ENCODE measurements around the gene SLC41A3. TPM values are rescaled to one million over a fixed set of nuclear protein-coding genes. Genes with fewer than 3 reads are reported as not detected.

The SLC41A3 gene
- total and polyA plus RNA-seq, 4 donors, result 9.3 to 19.8 (median 12.7) TPM

DNA sequence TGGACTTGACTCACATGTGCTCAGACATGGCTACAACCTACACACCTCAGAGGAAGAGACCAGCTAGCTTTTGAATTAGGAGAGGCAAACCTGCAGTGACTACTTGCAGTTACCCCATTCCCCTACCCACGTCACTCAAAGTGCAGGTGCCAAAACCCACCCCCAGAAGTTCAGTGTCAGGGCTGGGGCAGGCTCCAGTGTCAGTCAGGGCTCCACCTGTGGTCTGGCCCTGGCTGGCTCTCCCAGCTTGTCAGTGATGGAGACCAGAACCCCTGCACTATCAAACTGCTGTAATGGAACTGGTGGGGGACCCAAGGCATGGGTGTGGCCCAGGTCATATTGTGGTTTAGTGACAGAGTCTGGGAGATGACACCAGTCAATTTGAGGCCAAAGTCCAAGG, 32.6 kb upstream of the SLC41A3 start:
- H3K27ac ChIP-seq (ENCODE audit: low read depth in 1 of 2, low read length in 2 of 2), result no peak overlapping the region
- TF ChIP-seq GABPA (IDR thresholded peaks at IDR 0.05 in 1 of 2, conservative IDR thresholded peaks at IDR 0.05 in 1 of 2) (no peak), HNF4A (conservative IDR thresholded peaks at IDR 0.05) (peak in 1 of 2 donors; percentile 10), TAF1 (conservative IDR thresholded peaks at IDR 0.05) (no peak), HNF4G (IDR thresholded peaks at IDR 0.05) (no peak)
- TF ChIP-seq, protein P1, sequence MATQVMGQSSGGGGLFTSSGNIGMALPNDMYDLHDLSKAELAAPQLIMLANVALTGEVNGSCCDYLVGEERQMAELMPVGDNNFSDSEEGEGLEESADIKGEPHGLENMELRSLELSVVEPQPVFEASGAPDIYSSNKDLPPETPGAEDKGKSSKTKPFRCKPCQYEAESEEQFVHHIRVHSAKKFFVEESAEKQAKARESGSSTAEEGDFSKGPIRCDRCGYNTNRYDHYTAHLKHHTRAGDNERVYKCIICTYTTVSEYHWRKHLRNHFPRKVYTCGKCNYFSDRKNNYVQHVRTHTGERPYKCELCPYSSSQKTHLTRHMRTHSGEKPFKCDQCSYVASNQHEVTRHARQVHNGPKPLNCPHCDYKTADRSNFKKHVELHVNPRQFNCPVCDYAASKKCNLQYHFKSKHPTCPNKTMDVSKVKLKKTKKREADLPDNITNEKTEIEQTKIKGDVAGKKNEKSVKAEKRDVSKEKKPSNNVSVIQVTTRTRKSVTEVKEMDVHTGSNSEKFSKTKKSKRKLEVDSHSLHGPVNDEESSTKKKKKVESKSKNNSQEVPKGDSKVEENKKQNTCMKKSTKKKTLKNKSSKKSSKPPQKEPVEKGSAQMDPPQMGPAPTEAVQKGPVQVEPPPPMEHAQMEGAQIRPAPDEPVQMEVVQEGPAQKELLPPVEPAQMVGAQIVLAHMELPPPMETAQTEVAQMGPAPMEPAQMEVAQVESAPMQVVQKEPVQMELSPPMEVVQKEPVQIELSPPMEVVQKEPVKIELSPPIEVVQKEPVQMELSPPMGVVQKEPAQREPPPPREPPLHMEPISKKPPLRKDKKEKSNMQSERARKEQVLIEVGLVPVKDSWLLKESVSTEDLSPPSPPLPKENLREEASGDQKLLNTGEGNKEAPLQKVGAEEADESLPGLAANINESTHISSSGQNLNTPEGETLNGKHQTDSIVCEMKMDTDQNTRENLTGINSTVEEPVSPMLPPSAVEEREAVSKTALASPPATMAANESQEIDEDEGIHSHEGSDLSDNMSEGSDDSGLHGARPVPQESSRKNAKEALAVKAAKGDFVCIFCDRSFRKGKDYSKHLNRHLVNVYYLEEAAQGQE (IDR thresholded peaks at IDR 0.05), result no peak
- TF ChIP-seq, protein P2, sequence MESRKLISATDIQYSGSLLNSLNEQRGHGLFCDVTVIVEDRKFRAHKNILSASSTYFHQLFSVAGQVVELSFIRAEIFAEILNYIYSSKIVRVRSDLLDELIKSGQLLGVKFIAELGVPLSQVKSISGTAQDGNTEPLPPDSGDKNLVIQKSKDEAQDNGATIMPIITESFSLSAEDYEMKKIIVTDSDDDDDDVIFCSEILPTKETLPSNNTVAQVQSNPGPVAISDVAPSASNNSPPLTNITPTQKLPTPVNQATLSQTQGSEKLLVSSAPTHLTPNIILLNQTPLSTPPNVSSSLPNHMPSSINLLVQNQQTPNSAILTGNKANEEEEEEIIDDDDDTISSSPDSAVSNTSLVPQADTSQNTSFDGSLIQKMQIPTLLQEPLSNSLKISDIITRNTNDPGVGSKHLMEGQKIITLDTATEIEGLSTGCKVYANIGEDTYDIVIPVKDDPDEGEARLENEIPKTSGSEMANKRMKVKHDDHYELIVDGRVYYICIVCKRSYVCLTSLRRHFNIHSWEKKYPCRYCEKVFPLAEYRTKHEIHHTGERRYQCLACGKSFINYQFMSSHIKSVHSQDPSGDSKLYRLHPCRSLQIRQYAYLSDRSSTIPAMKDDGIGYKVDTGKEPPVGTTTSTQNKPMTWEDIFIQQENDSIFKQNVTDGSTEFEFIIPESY (IDR thresholded peaks at IDR 0.05), result no peak
- H3K4me1 ChIP-seq (ENCODE audit: control insufficient read depth in 4 of 4, insufficient read depth in 4 of 4, low read length in 3 of 4), result no peaks in the 10 kb centered on the region
- peak; percentile 24 for DNase-seq (ENCODE audit: low spot score)
- H3K9ac ChIP-seq (ENCODE audit: low read depth in 1 of 2, low read length in 2 of 2), result no peak overlapping the region
- H3K4me3 ChIP-seq (ENCODE audit: low read depth in 1 of 3, low read length in 3 of 3), result no peak overlapping the region
- no peaks in the 10 kb centered on the region for H3K9me3 ChIP-seq (ENCODE audit: control insufficient read depth in 4 of 4, low read length in 3 of 4)
- no peaks in the 10 kb centered on the region for H3K27me3 ChIP-seq (ENCODE audit: control insufficient read depth in 4 of 4, insufficient read depth in 4 of 4, low read length in 3 of 4)
- 82% methylated on average over 1 of the region's 1 CpG for WGBS
- peaks cover 11 to 61% (median 52%) of the 10 kb centered on the region in 4 donors for H3K36me3 ChIP-seq (ENCODE audit: control insufficient read depth in 4 of 4, insufficient read depth in 3 of 4, low read depth in 1 of 4, low read length in 3 of 4)

DNA sequence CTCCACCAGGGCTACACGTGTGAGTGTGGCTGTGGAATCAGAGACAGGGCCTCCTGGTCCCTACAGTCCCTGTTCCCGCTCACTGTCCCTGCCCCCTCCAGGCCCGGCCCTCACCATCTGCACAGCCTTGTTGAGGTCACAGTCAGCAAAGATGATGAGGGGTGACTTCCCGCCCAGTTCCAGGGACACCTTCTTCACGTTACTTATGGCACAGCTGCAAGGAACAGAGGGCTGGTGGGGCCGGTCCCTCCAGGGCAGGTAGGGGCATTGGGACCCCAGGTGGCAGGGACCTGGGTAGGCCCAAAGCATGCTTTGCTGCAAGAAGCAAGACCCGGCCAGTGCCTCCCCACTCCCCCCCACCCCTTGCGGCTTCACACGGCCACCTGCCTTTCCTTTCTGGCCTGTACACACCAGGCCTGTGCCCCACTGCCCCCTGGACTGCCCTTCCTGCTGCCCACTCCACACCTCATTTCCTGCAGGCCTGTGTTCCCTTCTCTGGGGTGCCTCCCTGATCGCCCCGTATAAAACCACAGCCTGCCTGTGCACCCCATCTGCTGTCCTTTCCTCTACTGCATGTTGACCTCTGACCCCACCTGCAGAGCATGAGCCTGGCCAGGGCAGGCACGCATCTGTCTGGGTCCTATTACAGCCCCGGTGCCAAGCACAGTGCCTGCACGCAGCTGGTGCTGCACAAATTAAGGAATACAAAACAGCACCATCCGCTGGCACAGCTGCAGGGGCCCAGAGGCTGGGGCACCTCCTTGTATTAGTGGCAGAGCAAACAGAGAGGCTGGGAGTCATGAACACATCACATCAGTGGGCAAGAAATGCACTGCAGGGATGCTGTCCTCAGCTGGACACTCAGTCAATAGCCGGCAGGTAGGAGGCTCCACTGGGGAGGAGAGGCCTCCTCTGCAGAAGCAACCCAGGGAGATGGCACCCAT, 30.8 kb upstream of the SLC41A3 start:
- DNase-seq (ENCODE audit: low spot score), result no peak
- Histone ChIP-seq H3K4me1 (ENCODE audit: control insufficient read depth in 4 of 4, insufficient read depth in 4 of 4, low read length in 3 of 4) (no peaks in the 10 kb centered on the region), H3K4me3 (ENCODE audit: low read depth in 1 of 3, low read length in 3 of 3) (no peak overlapping the region), H3K27ac (ENCODE audit: low read depth in 1 of 2, low read length in 2 of 2) (no peak overlapping the region), H3K27me3 (ENCODE audit: control insufficient read depth in 4 of 4, insufficient read depth in 4 of 4, low read length in 3 of 4) (no peaks in the 10 kb centered on the region), H3K9me3 (ENCODE audit: control insufficient read depth in 4 of 4, low read length in 3 of 4) (no peaks in the 10 kb centered on the region), H3K36me3 (ENCODE audit: control insufficient read depth in 4 of 4, insufficient read depth in 3 of 4, low read depth in 1 of 4, low read length in 3 of 4) (peaks cover 6 to 67% (median 52%) of the 10 kb centered on the region in 4 donors), H3K9ac (ENCODE audit: low read depth in 1 of 2, low read length in 2 of 2) (no peak overlapping the region)
- TF ChIP-seq JUND (IDR thresholded peaks at IDR 0.05), result no peak
- no peak for TF ChIP-seq EGR1 (IDR thresholded peaks at IDR 0.05; ENCODE audit: low read depth in 2 of 2)
- TF ChIP-seq, protein P2 (IDR thresholded peaks at IDR 0.05), result no peak
- TF ChIP-seq, protein P3, sequence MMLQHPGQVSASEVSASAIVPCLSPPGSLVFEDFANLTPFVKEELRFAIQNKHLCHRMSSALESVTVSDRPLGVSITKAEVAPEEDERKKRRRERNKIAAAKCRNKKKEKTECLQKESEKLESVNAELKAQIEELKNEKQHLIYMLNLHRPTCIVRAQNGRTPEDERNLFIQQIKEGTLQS (IDR thresholded peaks at IDR 0.05), result no peak
- TF ChIP-seq, protein P4, sequence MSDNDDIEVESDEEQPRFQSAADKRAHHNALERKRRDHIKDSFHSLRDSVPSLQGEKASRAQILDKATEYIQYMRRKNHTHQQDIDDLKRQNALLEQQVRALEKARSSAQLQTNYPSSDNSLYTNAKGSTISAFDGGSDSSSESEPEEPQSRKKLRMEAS (IDR thresholded peaks at IDR 0.05), result no peak
- TF ChIP-seq NR2F2 (IDR thresholded peaks at IDR 0.05), result no peak
- TF ChIP-seq TAF1 (conservative IDR thresholded peaks at IDR 0.05), result no peak
- 90% methylated on average over 16 of the region's 16 CpGs for WGBS

All from liver (tissue), 9 donors.